ENCODE data around the gene SYTL1.

DNA sequence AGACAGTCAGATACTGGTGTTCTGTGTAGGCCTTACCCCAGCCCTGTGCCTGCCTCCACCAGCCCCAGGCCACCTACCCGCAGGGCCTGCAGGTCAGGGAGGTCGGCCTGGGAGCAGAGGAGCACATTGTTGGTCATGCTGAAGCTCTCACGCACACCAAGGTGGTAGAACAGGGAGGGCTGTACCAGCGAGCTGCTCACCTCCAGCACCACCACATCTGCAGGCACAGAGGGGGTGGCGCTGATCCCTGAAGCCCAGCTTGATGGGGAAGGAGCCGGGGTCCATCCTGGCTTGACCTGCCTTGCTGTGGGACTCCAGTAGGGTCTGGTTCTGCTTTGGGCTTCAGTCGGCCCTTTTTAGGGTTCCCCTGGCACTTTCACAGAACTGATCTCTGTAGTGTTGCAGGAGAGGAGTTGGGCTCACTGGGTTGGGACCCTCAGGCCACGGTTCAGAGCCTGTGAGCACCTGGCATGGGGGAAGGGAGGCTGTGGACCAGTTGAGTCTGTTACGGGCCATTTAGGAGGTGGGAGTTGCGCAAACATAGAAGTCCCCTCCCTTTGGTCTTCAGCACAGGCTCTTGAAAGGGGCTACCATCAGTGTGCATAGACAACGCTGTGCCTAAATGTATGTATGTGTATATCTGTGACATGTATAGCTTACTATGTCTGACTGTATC is 23.0 kb downstream of the SYTL1 start:
- TF ChIP-seq POLR2AphosphoS5 (IDR thresholded peaks at IDR 0.05; ENCODE audit: low read depth), result no peak
- TF ChIP-seq, protein P1, sequence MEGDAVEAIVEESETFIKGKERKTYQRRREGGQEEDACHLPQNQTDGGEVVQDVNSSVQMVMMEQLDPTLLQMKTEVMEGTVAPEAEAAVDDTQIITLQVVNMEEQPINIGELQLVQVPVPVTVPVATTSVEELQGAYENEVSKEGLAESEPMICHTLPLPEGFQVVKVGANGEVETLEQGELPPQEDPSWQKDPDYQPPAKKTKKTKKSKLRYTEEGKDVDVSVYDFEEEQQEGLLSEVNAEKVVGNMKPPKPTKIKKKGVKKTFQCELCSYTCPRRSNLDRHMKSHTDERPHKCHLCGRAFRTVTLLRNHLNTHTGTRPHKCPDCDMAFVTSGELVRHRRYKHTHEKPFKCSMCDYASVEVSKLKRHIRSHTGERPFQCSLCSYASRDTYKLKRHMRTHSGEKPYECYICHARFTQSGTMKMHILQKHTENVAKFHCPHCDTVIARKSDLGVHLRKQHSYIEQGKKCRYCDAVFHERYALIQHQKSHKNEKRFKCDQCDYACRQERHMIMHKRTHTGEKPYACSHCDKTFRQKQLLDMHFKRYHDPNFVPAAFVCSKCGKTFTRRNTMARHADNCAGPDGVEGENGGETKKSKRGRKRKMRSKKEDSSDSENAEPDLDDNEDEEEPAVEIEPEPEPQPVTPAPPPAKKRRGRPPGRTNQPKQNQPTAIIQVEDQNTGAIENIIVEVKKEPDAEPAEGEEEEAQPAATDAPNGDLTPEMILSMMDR (IDR thresholded peaks at IDR 0.05; ENCODE audit: insufficient read depth, low read length), result no peak
- TF ChIP-seq, protein P2, sequence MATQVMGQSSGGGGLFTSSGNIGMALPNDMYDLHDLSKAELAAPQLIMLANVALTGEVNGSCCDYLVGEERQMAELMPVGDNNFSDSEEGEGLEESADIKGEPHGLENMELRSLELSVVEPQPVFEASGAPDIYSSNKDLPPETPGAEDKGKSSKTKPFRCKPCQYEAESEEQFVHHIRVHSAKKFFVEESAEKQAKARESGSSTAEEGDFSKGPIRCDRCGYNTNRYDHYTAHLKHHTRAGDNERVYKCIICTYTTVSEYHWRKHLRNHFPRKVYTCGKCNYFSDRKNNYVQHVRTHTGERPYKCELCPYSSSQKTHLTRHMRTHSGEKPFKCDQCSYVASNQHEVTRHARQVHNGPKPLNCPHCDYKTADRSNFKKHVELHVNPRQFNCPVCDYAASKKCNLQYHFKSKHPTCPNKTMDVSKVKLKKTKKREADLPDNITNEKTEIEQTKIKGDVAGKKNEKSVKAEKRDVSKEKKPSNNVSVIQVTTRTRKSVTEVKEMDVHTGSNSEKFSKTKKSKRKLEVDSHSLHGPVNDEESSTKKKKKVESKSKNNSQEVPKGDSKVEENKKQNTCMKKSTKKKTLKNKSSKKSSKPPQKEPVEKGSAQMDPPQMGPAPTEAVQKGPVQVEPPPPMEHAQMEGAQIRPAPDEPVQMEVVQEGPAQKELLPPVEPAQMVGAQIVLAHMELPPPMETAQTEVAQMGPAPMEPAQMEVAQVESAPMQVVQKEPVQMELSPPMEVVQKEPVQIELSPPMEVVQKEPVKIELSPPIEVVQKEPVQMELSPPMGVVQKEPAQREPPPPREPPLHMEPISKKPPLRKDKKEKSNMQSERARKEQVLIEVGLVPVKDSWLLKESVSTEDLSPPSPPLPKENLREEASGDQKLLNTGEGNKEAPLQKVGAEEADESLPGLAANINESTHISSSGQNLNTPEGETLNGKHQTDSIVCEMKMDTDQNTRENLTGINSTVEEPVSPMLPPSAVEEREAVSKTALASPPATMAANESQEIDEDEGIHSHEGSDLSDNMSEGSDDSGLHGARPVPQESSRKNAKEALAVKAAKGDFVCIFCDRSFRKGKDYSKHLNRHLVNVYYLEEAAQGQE (IDR thresholded peaks at IDR 0.05; ENCODE audit: insufficient replicate concordance, low read depth), result no peak
- no peak for TF ChIP-seq GABPA (IDR thresholded peaks at IDR 0.05; ENCODE audit: low read depth)
- no peak for TF ChIP-seq SPI1 (IDR thresholded peaks at IDR 0.05; ENCODE audit: borderline replicate concordance, low read depth)

All from HL-60 (cell line).